SK-N-SH (cell line): ENCODE results near the gene GALNT18. TPM values are rescaled to one million over a fixed set of nuclear protein-coding genes. Genes with fewer than 3 reads are reported as not detected.

ENCODE experiments used
- CTCF ChIA-PET: fragments of 300-600, 350-600 bp; formaldehyde crosslinking; extraction: SDS; loops from one replicate; lab custom pipeline; 2021; lab: Yijun Ruan, JAX
- POLR2A ChIA-PET: fragments of 350-600 bp; sonication (Branson Sonifier 250); formaldehyde crosslinking; extraction: SDS; loops from one replicate; lab custom pipeline; 2020; ENCODE audit warnings: antibody characterized with exemption, inconsistent platforms; lab: Yijun Ruan, JAX
- DNase-seq: peaks from one replicate; pipeline ENCODE4 v3.0.0; 2012
- H2AFZ ChIP-seq: fragments of 200-600 bp; sonication (generic); 2 replicates; pipeline ENCODE4 v1.8.1; 2016; ENCODE audit warnings: antibody characterized with exemption, mild to moderate bottlenecking, low read depth
- H3F3A ChIP-seq: fragments of 200-600 bp; sonication (generic); replicated peaks from 2 replicates; pipeline ENCODE3; 2016; ENCODE audit warnings: antibody characterized with exemption, mild to moderate bottlenecking; ENCODE audit not compliant: insufficient read depth
- H3K27ac ChIP-seq, 2 experiments: fragments of 200-500 bp in 1 of 2; fragments of 200-600 bp in 1 of 2; sonication (Bioruptor generic) in 1 of 2; sonication (generic), shearing (Covaris generic) in 1 of 2; 2 replicates each; pipeline versions ENCODE4 v1.5.1 to v1.6.1; 2014 to 2016; ENCODE audit warnings: low read depth in 2 of 2, inconsistent platforms in 1 of 2, low read length in 1 of 2, mild to moderate bottlenecking in 1 of 2, mixed read lengths in 1 of 2
- H3K27me3 ChIP-seq: fragments of 200-600 bp; sonication (generic), shearing (Covaris generic); 2 replicates; pipeline ENCODE4 v1.6.1; 2016; ENCODE audit warnings: mixed run types; ENCODE audit not compliant: insufficient read depth
- H3K36me3 ChIP-seq, 2 experiments: fragments of 200-500 bp in 1 of 2; fragments of 200-600 bp in 1 of 2; sonication (Bioruptor generic) in 1 of 2; sonication (generic) in 1 of 2; replicated peaks in 1 of 2; 2 replicates each; pipeline versions ENCODE3 to v1.5.1; 2014 to 2016; ENCODE audit warnings: low read length in 1 of 2, mild to moderate bottlenecking in 1 of 2; ENCODE audit not compliant: insufficient read depth in 2 of 2, control insufficient read depth in 1 of 2
- H3K4me1 ChIP-seq, 2 experiments: fragments of 200-500 bp in 1 of 2; fragments of 200-600 bp in 1 of 2; sonication (Bioruptor generic) in 1 of 2; sonication (generic), shearing (Covaris generic) in 1 of 2; 2 replicates each; pipeline versions ENCODE4 v1.5.1 to v1.6.1; 2014 to 2016; ENCODE audit warnings: low read depth in 1 of 2, low read length in 1 of 2, mixed run types in 1 of 2; ENCODE audit not compliant: insufficient read depth in 2 of 2, control insufficient read depth in 1 of 2
- H3K4me2 ChIP-seq: fragments of 200-600 bp; sonication (generic), shearing (Covaris generic); 2 replicates; pipeline ENCODE4 v1.6.1; 2017; ENCODE audit warnings: mixed run types
- H3K4me3 ChIP-seq, 2 experiments: fragments of 200-500 bp in 1 of 2; fragments of 200-600 bp in 1 of 2; sonication (Bioruptor generic) in 1 of 2; sonication (generic), shearing (Covaris generic) in 1 of 2; 2 replicates each; pipeline versions ENCODE4 v1.5.1 to v1.8.1; 2014 to 2016; ENCODE audit warnings: low read depth in 2 of 2, inconsistent platforms in 1 of 2, low read length in 1 of 2, mild to moderate bottlenecking in 1 of 2, mixed read lengths in 1 of 2, moderate library complexity in 1 of 2
- H3K79me2 ChIP-seq: fragments of 200-600 bp; sonication (generic); 2 replicates; pipeline ENCODE4 v1.8.1; 2017; ENCODE audit warnings: mild to moderate bottlenecking; ENCODE audit not compliant: insufficient read depth
- H3K9ac ChIP-seq: fragments of 200-600 bp; sonication (generic); 2 replicates; pipeline ENCODE4 v1.6.1; 2017; ENCODE audit warnings: mixed run types
- H3K9me2 ChIP-seq: fragments of 200-600 bp; sonication (generic); 2 replicates; pipeline ENCODE4 v1.6.1; 2017; ENCODE audit warnings: mixed run types
- H3K9me3 ChIP-seq: fragments of 200-600 bp; sonication (generic); 2 replicates; pipeline ENCODE4 v1.6.1; 2017; ENCODE audit warnings: mixed run types, mild to moderate bottlenecking, moderate library complexity
- H4K20me1 ChIP-seq: fragments of 200-600 bp; sonication (generic); 2 replicates; pipeline ENCODE4 v1.6.1; 2017; ENCODE audit warnings: mild to moderate bottlenecking, mixed run types; ENCODE audit not compliant: insufficient read depth
- CHD2 ChIP-seq: fragments of 150-350 bp; IDR thresholded peaks from 2 replicates; pipeline ENCODE4 v1.6.1; 2018; ENCODE audit warnings: low read length; ENCODE audit not compliant: partially characterized antibody
- ELF1 ChIP-seq: IDR thresholded peaks from 2 replicates; pipeline ENCODE4 v1.4.0; 2012
- FOSL2 ChIP-seq: IDR thresholded peaks from 2 replicates; pipeline ENCODE4 v1.4.0; 2012; ENCODE audit warnings: low read depth, mild to moderate bottlenecking, moderate library complexity, borderline replicate concordance
- FOXJ3 ChIP-seq: sonication (generic); formaldehyde crosslinking; IDR thresholded peaks from 2 replicates; pipeline ENCODE4 v1.5.1; 2020; ENCODE audit warnings: mild to moderate bottlenecking, missing genetic modification reagents
- FOXM1 ChIP-seq: IDR thresholded peaks from 2 replicates; pipeline ENCODE4 v1.4.0; 2012; ENCODE audit warnings: low read depth, mild to moderate bottlenecking
- JUND ChIP-seq: IDR thresholded peaks from 2 replicates; pipeline ENCODE4 v1.4.0; 2012
- MEF2A ChIP-seq: IDR thresholded peaks from 2 replicates; pipeline ENCODE4 v1.4.0; 2012; ENCODE audit warnings: low read depth, borderline replicate concordance
- NFIC ChIP-seq: IDR thresholded peaks from 2 replicates; pipeline ENCODE4 v1.4.0; 2012; ENCODE audit warnings: borderline replicate concordance
- POLR2AphosphoS5 ChIP-seq: IDR thresholded peaks from 2 replicates; pipeline ENCODE4 v1.6.1; 2012; ENCODE audit warnings: low read depth, low read length
- RFX5 ChIP-seq: IDR thresholded peaks from 2 replicates; pipeline ENCODE4 v1.6.1; 2012; ENCODE audit warnings: mild to moderate bottlenecking, improper control_type of control experiment, low read length
- SIN3A ChIP-seq: IDR thresholded peaks from 2 replicates; pipeline ENCODE4 v1.6.1; 2012; ENCODE audit warnings: low read depth, mild to moderate bottlenecking, low read length, moderate library complexity, borderline replicate concordance
- TAF1 ChIP-seq: IDR thresholded peaks from 2 replicates; pipeline ENCODE4 v1.6.1; 2012; ENCODE audit warnings: low read depth, mild to moderate bottlenecking, low read length, moderate library complexity, borderline replicate concordance
- WGBS: methylation state at CpG from one replicate; pipeline ENCODE4 v1.1.6; 2017; ENCODE audit warnings: low lambda C conversion rate; 5-methylcytosine and 5-hydroxymethylcytosine counted together
- polyA plus RNA-seq, 3 experiments: library from polyadenylated mRNA; depleted of rRNA; stranded (reverse); fragments of >200 nt; gene quantifications; 2 replicates each; pipeline ENCODE4 v1.2.3, GENCODE V29; 2012
- TF ChIP-seq, protein P1 (sequence below): fragments of 150-350 bp; IDR thresholded peaks from 2 replicates; pipeline ENCODE4 v1.6.1; 2016; ENCODE audit warnings: mild to moderate bottlenecking, low read depth, low read length
- TF ChIP-seq, protein P2 (sequence below): IDR thresholded peaks from 2 replicates; pipeline ENCODE4 v1.4.0; 2012; ENCODE audit warnings: low read depth, borderline replicate concordance
- TF ChIP-seq, protein P3 (sequence below): IDR thresholded peaks from 2 replicates; pipeline ENCODE4 v1.6.1; 2012; ENCODE audit warnings: mild to moderate bottlenecking, low read depth, low read length, moderate library complexity

Gene GALNT18
- polyA plus RNA-seq, 1 of the 3 experiments (the other 2 are of a cell fraction), result 0.64 TPM

DNA sequence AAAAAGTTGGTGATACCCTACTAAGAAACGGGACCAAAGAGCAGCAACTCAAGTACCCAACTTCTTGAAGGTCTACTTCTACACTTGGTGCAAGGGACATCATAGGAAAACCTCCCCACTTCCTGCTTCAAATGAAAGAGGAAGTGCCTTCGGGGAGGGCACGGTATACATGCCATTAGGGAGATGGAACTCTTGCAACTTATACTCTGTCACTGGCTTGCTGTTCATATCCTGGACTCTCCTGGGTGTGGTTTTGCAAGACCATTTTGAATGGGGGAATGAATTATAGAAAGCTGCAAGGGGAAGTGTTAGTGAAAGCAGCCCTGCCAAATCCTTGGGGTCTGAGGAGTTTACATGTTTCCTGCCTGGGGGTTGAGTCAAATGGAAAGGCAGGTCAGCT, 310.6 kb downstream of the GALNT18 start:
- CTCF ChIA-PET, result interaction anchor here (0.7 kb wide), 1 partner anchor 48 kb away, joined by 3 read pairs; no protein-coding TSS in a partner anchor
- Histone ChIP-seq H2AFZ (no peak overlapping the region), H3K9me2 (no peaks in the 10 kb centered on the region), H3K4me1 (peaks cover 0 to 2% of the 10 kb centered on the region in 2 experiments; a peak in 1 of 4 replicates), H3F3A (no peaks in the 10 kb centered on the region), H3K27ac (no peak overlapping the region), H3K27me3 (no peaks in the 10 kb centered on the region), H3K4me2 (no peak overlapping the region), H3K36me3 (no peaks in the 10 kb centered on the region), H3K4me3 (no peak overlapping the region), H4K20me1 (no peaks in the 10 kb centered on the region), H3K9ac (no peak overlapping the region), H3K79me2 (no peaks in the 10 kb centered on the region), H3K9me3 (no peaks in the 10 kb centered on the region)
- TF ChIP-seq NFIC (no peak), RFX5 (no peak), FOSL2 (no peak), MEF2A (no peak), POLR2AphosphoS5 (no peak), SIN3A (no peak), FOXM1 (no peak), FOXJ3 (CRISPR knock-in tag) (no peak), TAF1 (no peak), ELF1 (no peak), CHD2 (no peak), JUND (no peak)
- TF ChIP-seq, protein P1, sequence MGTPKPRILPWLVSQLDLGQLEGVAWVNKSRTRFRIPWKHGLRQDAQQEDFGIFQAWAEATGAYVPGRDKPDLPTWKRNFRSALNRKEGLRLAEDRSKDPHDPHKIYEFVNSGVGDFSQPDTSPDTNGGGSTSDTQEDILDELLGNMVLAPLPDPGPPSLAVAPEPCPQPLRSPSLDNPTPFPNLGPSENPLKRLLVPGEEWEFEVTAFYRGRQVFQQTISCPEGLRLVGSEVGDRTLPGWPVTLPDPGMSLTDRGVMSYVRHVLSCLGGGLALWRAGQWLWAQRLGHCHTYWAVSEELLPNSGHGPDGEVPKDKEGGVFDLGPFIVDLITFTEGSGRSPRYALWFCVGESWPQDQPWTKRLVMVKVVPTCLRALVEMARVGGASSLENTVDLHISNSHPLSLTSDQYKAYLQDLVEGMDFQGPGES, result no peak
- TF ChIP-seq, protein P2, sequence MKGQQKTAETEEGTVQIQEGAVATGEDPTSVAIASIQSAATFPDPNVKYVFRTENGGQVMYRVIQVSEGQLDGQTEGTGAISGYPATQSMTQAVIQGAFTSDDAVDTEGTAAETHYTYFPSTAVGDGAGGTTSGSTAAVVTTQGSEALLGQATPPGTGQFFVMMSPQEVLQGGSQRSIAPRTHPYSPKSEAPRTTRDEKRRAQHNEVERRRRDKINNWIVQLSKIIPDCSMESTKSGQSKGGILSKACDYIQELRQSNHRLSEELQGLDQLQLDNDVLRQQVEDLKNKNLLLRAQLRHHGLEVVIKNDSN, result no peak
- TF ChIP-seq, protein P3, sequence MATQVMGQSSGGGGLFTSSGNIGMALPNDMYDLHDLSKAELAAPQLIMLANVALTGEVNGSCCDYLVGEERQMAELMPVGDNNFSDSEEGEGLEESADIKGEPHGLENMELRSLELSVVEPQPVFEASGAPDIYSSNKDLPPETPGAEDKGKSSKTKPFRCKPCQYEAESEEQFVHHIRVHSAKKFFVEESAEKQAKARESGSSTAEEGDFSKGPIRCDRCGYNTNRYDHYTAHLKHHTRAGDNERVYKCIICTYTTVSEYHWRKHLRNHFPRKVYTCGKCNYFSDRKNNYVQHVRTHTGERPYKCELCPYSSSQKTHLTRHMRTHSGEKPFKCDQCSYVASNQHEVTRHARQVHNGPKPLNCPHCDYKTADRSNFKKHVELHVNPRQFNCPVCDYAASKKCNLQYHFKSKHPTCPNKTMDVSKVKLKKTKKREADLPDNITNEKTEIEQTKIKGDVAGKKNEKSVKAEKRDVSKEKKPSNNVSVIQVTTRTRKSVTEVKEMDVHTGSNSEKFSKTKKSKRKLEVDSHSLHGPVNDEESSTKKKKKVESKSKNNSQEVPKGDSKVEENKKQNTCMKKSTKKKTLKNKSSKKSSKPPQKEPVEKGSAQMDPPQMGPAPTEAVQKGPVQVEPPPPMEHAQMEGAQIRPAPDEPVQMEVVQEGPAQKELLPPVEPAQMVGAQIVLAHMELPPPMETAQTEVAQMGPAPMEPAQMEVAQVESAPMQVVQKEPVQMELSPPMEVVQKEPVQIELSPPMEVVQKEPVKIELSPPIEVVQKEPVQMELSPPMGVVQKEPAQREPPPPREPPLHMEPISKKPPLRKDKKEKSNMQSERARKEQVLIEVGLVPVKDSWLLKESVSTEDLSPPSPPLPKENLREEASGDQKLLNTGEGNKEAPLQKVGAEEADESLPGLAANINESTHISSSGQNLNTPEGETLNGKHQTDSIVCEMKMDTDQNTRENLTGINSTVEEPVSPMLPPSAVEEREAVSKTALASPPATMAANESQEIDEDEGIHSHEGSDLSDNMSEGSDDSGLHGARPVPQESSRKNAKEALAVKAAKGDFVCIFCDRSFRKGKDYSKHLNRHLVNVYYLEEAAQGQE, result no peak
- POLR2A ChIA-PET, result no interaction called here
- DNase-seq, result no peak
- 43% methylated on average over 3 of the region's 3 CpGs for WGBS
